Activated CD4-positive, alpha-beta memory T cell treated with anti-CD3 and anti-CD28 coated beads, Interleukin-2, amount 10 ng/mL, durations not matched to agents 7 days and 5 days (primary cell): ENCODE data around the gene GJA3. TPM values are rescaled to one million over a fixed set of nuclear protein-coding genes. Genes with fewer than 3 reads are reported as not detected.

Experiments
- CTCF ChIA-PET: fragments of 350-600 bp; sonication (Branson Sonifier 250); formaldehyde crosslinking; loops from one replicate; lab custom pipeline; 2021; ENCODE audit warnings: antibody characterized with exemption, inconsistent platforms; lab: Charles Lee
- POLR2A ChIA-PET: fragments of 350-600 bp; sonication (Branson Sonifier 250); formaldehyde crosslinking; loops from one replicate; lab custom pipeline; 2021; ENCODE audit warnings: antibody characterized with exemption; lab: Charles Lee
- DNase-seq: peaks from one replicate; pipeline ENCODE4 v3.0.0-alpha.2; 2020
- H3K27ac Mint-ChIP-seq: one replicate; pipeline ENCODE4 v1.8.0; 2021; ENCODE audit warnings: mild to moderate bottlenecking, mixed read lengths
- H3K27me3 Mint-ChIP-seq: one replicate; pipeline ENCODE4 v1.8.0; 2021; ENCODE audit warnings: mixed read lengths
- H3K36me3 Mint-ChIP-seq: one replicate; pipeline ENCODE4 v1.8.0; 2021; ENCODE audit warnings: low read depth, mixed read lengths
- H3K4me1 Mint-ChIP-seq: one replicate; pipeline ENCODE4 v1.8.0; 2021; ENCODE audit warnings: mixed read lengths
- H3K4me3 Mint-ChIP-seq: one replicate; pipeline ENCODE4 v1.8.0; 2021; ENCODE audit warnings: mild to moderate bottlenecking, mixed read lengths
- H3K9me3 Mint-ChIP-seq: one replicate; pipeline ENCODE4 v1.8.0; 2021; ENCODE audit warnings: mixed read lengths
- total RNA-seq, 2 experiments: library from RNA; stranded (reverse); gene quantifications; one replicate each; pipeline ENCODE4 v1.2.3, GENCODE V29; 2021

GJA3 gene
- total RNA-seq, 2 experiments from 2014 or later: 0.13 to 0.23 TPM

DNA sequence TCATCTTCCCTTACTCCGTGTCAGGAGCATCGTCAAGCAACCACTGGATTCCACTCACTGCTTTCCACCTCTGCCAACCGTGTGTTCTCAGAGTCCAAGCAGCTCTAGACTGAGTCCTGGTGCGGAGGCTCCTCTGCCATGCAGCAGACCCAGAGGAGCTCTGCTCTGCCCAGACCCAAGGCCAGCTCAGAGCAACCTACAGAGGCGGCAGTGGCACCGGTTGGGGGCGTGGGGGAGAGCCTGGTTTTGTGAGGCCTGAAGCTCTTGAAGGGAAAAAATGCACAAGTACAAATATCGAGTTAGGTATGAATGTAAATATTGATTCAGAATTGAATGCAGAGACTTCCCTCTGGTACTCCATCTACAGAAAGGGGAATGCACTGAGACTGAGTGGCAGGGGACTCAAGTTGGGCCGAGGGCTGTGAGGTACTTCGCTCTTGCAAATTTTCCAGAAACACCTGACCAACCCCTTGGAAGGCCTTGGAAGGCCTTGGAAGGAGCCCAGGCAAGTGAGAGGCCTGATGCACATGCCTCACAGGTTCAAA lies 46.7 kb downstream of the GJA3 start:
- Mint-ChIP-seq H3K27me3 (peaks cover 2% of the 10 kb centered on the region), H3K4me3 (no peak overlapping the region), H3K27ac (no peak overlapping the region), H3K4me1 (peaks cover 2% of the 10 kb centered on the region), H3K36me3 (no peaks in the 10 kb centered on the region), H3K9me3 (no peaks in the 10 kb centered on the region)
- POLR2A ChIA-PET: no interaction called here
- CTCF ChIA-PET: no interaction called here
- no peak for DNase-seq

DNA sequence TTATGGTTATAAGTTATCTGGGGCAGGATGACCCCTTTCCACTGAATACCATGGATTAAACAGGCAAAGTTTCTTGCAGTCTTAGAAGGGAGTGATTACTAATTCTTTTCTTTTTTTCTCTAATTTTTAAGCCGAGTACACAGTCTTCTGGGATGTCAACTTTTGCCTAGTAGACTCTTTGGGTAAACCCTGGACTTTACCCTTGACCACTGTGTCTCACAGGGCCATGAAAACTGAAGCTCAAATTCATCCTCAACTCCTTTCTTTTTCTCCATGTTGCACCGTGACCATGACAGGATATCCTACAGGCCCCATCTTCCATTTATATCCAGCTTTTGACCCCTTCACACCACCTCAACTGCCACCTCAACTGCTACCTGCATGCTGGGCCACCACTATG lies 51.8 kb downstream of the GJA3 start:
- DNase-seq: no peak
- H3K27ac Mint-ChIP-seq: no peak overlapping the region
- no peaks in the 10 kb centered on the region for H3K36me3 Mint-ChIP-seq
- H3K27me3 Mint-ChIP-seq: peaks cover 30% of the 10 kb centered on the region
- no peaks in the 10 kb centered on the region for H3K4me1 Mint-ChIP-seq
- H3K9me3 Mint-ChIP-seq: no peaks in the 10 kb centered on the region
- no peak overlapping the region for H3K4me3 Mint-ChIP-seq
- ChIA-PET CTCF (interaction anchor here (0.9 kb wide), 1 partner anchor 9 kb away, joined by 3 read pairs; no protein-coding TSS in a partner anchor), POLR2A (no interaction called here)

DNA sequence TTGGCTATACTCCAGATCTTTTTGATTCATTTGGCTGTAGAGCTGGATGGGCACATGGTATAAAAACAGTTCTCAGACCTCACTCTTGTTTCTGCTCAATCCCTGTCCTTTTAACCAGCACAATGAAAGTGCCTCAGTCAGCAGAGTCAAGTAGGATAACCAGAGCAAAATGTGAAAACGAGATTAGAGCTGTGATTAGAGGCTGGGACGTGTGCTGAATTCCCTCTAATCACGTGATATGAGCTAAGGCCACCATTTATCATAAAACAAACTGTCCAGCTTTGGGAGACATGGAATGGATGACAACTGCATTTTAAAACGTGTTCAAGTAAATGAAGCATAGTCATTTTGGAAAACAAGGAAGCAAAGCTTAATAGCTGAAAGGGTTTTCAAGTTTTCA lies 54.1 kb downstream of the GJA3 start:
- Mint-ChIP-seq H3K9me3 (no peaks in the 10 kb centered on the region), H3K4me3 (no peak overlapping the region), H3K27me3 (peaks cover 41% of the 10 kb centered on the region), H3K4me1 (no peaks in the 10 kb centered on the region), H3K36me3 (no peaks in the 10 kb centered on the region), H3K27ac (no peak overlapping the region)
- CTCF ChIA-PET: no interaction called here
- POLR2A ChIA-PET: no interaction called here
- DNase-seq: no peak

DNA sequence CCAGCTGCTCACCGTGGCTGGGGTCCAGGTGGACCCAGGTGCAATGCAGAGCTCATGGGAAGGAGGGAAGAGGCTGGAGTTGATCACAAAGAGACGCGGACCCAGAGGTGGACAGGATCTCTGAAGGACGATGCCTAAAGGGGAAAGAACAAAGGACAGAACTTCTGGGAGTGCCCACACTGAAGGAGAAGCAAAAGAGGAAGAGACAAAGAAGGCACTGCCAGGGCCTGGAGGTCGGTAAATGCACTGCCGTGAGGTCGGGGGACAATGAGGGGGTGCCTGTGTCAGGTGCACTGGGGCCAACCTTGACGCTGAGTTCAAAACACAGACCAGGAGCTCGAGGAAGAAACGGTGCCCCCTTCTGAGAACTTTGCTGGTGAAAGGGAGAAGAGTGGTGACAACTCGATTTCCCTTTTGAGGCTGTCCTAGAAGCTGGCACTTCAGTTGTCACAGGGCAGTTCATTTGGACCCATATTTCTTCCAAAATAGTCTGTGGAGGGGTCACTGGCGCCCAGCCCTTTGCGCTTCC lies 55.6 kb downstream of the GJA3 start:
- POLR2A ChIA-PET: interaction anchor here (0.5 kb wide), 1 partner anchor 14 kb away, joined by 3 read pairs; no protein-coding TSS in a partner anchor
- H3K27ac Mint-ChIP-seq: no peak overlapping the region
- CTCF ChIA-PET: no interaction called here
- no peaks in the 10 kb centered on the region for H3K4me1 Mint-ChIP-seq
- no peak for DNase-seq
- no peaks in the 10 kb centered on the region for H3K36me3 Mint-ChIP-seq
- H3K4me3 Mint-ChIP-seq: no peak overlapping the region
- no peaks in the 10 kb centered on the region for H3K9me3 Mint-ChIP-seq
- peaks cover 51% of the 10 kb centered on the region for H3K27me3 Mint-ChIP-seq

DNA sequence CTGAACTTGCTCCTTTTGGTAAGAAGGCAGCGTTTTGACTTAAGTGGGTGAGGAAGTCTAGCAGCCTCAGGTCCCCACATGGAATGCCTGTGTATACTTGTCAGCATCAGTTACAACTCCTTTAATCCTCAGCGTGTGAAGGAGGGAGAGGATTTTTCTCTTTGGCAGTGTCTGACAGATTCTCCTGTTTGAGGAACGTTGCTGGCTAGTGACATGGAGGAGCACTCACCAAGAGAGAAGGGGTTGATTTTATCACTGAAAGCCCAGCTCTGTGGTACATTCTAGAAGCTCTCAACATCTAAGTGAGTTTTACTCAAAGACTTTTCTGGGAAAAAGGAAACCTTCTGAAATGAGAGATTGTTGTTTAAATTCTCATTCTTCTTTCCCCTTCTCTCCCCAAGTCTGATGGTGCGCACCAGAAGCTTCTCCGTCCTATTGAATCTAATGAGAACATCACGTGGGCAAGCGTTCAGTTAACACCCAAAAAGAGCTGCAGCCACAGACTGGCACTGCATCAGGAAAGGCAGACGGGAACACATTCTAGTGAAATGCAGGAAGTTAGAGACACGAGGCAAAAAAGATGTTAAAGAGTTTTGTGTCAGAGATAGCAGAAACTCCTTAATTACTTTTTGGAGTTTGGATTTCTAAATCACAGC lies 58.2 kb downstream of the GJA3 start:
- Mint-ChIP-seq H3K4me1 (no peaks in the 10 kb centered on the region), H3K36me3 (no peaks in the 10 kb centered on the region), H3K9me3 (no peaks in the 10 kb centered on the region), H3K27ac (no peak overlapping the region), H3K4me3 (no peak overlapping the region), H3K27me3 (peaks cover 63% of the 10 kb centered on the region)
- ChIA-PET CTCF (no interaction called here), POLR2A (no interaction called here)
- no peak for DNase-seq

DNA sequence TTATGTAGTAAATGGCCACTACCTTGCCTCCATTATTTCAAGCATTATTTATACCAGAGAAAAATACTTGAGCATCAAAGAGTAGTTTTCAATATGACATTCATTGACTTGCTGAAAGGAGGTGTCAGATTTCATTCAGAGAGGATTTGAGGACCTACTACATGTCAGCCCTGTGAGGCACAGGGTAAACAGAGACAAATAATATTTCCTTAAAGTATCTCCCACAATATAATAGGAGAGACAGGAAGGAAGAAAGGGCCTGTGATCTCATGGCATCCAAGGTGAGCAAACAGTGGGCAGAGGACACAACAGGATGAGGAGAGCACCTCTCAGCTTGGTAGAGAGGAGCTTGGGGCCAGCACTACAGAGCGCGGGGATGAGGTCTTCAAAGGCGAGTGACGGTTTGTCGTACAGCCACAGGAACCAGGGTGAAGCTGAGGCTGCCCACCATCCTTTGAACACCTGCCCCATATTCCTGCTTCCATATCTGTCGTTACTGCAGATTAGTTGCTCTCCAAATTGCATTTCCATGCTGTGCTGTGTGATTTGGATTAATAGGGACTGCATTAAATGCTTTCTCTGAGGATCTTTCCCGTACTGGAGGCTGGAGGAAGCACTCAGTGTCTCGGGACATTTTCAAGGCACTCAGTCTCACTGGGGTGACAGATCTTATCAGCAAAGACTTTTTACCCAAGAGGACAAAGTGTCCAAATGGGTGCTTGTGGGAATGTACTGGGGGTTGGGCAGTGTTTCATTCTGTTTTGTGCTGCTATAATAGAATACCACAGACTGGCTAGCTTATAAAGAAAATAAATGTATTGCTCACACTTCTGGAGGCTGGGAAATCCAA lies 59.2 kb downstream of the GJA3 start:
- H3K4me3 Mint-ChIP-seq: no peak overlapping the region
- CTCF ChIA-PET: interaction anchor here (1.4 kb wide), 1 partner anchor 26 kb away, joined by 3 read pairs; no protein-coding TSS in a partner anchor
- POLR2A ChIA-PET: no interaction called here
- H3K27me3 Mint-ChIP-seq: peaks cover 56% of the 10 kb centered on the region
- no peak for DNase-seq
- no peak overlapping the region for H3K27ac Mint-ChIP-seq
- no peaks in the 10 kb centered on the region for H3K9me3 Mint-ChIP-seq
- H3K4me1 Mint-ChIP-seq: no peaks in the 10 kb centered on the region
- no peaks in the 10 kb centered on the region for H3K36me3 Mint-ChIP-seq

DNA sequence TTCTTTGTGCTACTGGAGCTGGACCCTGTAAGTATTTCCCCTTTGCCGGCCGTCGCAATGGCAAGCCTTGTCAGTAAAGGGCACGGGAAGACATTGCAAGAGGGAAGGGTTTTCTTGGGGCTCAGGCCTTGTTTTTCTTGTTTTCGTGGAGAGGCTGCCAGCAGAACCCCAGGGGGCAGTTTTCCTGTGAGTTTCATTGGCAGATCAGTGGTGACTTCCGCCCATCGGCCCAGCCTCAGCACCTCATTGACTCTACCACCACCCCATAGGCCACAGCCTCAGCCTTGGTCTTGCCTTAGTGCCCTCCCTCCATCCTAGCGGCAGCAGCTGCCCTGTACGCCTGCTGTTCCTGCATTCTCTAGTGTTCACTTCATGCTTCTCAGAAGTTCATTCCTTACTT lies 61.5 kb downstream of the GJA3 start:
- H3K4me1 Mint-ChIP-seq: no peaks in the 10 kb centered on the region
- peaks cover 52% of the 10 kb centered on the region for H3K27me3 Mint-ChIP-seq
- H3K36me3 Mint-ChIP-seq: no peaks in the 10 kb centered on the region
- ChIA-PET POLR2A (no interaction called here), CTCF (interaction anchor here (1.3 kb wide), 1 partner anchor 29 kb away, joined by 4 read pairs; no protein-coding TSS in a partner anchor)
- H3K4me3 Mint-ChIP-seq: no peak overlapping the region
- DNase-seq: no peak
- no peaks in the 10 kb centered on the region for H3K9me3 Mint-ChIP-seq
- no peak overlapping the region for H3K27ac Mint-ChIP-seq

DNA sequence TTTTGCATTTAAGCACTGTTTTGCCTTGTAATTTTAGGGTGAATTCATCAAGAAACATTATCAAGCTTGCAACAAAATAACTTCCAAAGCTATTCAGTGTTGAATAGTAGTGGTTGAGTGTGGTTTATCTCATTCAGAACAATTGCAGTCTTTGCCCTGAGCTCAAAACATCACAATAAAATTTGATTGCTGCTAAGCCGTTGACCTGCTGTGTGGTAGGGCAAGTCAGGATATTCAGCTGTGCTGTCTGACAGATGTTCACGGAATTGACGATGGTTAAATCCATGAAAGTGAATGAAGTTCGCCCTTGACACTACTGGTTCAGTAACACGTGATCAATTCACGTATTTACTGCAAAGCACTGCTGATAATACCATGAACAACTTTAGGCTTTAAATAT lies 66.9 kb downstream of the GJA3 start:
- no peaks in the 10 kb centered on the region for H3K36me3 Mint-ChIP-seq
- no peak overlapping the region for H3K4me3 Mint-ChIP-seq
- H3K9me3 Mint-ChIP-seq: no peaks in the 10 kb centered on the region
- no peaks in the 10 kb centered on the region for H3K4me1 Mint-ChIP-seq
- ChIA-PET CTCF (interaction anchor here (0.9 kb wide), 1 partner anchor 70 kb away, joined by 3 read pairs; no protein-coding TSS in a partner anchor), POLR2A (interaction anchor here (1.1 kb wide), 1 partner anchor 108 kb away, joined by 4 read pairs; no protein-coding TSS in a partner anchor)
- H3K27me3 Mint-ChIP-seq: peaks cover 20% of the 10 kb centered on the region
- no peak for DNase-seq
- no peak overlapping the region for H3K27ac Mint-ChIP-seq

DNA sequence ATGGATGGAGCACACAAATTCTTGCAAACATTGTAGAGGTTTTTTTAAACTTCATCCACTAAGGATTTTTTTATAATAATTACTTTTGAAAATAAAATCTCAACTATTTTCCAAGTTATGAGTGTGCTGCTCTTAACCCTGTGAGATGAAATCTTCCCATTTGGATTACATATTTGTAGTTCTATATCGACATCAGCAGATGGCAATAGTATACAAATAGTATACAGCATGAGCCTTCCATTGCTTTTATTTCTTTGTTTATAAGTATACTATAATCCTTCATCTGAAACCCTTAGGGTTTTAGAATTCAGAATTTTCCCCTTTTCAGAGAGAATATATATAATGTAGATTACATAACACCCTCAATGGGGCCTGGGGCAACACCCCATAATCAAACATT lies 70.5 kb downstream of the GJA3 start:
- no peaks in the 10 kb centered on the region for H3K9me3 Mint-ChIP-seq
- H3K36me3 Mint-ChIP-seq: peaks cover 3% of the 10 kb centered on the region
- ChIA-PET POLR2A (no interaction called here), CTCF (interaction anchor here (0.6 kb wide), 2 partner anchors 20 to 72 kb away, joined by 3 read pairs; no protein-coding TSS in a partner anchor)
- no peak overlapping the region for H3K4me3 Mint-ChIP-seq
- H3K27me3 Mint-ChIP-seq: no peaks in the 10 kb centered on the region
- no peaks in the 10 kb centered on the region for H3K4me1 Mint-ChIP-seq
- DNase-seq: no peak
- H3K27ac Mint-ChIP-seq: no peak overlapping the region

Other genes starting within 250 kb of the GJA3 start
- 10 to 100 TPM; 61.8 TPM for gene ZMYM2, start 202.3 kb downstream of the GJA3 start, total RNA-seq
- gene GJB2, start 31.9 kb upstream of the GJA3 start, total RNA-seq: 1 to 10 TPM; 5.6 to 5.8 TPM
- 1 to 10 TPM; 6.0 to 6.1 TPM for gene GJB6, start 71.3 kb upstream of the GJA3 start, total RNA-seq